Measurements from ENCODE around the gene UCK1. TPM values are rescaled to one million over a fixed set of nuclear protein-coding genes. Genes with fewer than 3 reads are reported as not detected.

UCK1 gene
- total and polyA plus RNA-seq, 2 of the 13 experiments (the other 11 are each of a cell fraction or from before 2014, with no cell fraction given), result 11.0 to 24.1 TPM

GRCh38 chr9:131545003-131545785, 14.1 kb upstream of the UCK1 start, which contains the start of gene PRRT1B (continued):
- TF ChIP-seq ZNF18 (CRISPR knock-in tag; IDR thresholded peaks at IDR 0.05; ENCODE audit: insufficient replicate concordance) (no peak), HES4 (CRISPR knock-in tag; IDR thresholded peaks at IDR 0.05; ENCODE audit: borderline replicate concordance) (no peak), ZNF589 (CRISPR knock-in tag; conservative IDR thresholded peaks at IDR 0.05) (peak; percentile 75; the same call in 1 of the 2 replicates), FOXK2 (IDR thresholded peaks at IDR 0.05) (no peak), SMARCE1 (IDR thresholded peaks at IDR 0.05; ENCODE audit: borderline replicate concordance) (no peak), SNRNP70 (IDR thresholded peaks at IDR 0.05; ENCODE audit: low read depth, low read length) (no peak), ZNF20 (CRISPR knock-in tag; IDR thresholded peaks at IDR 0.05) (no peak), NAIF1 (CRISPR knock-in tag; IDR thresholded peaks at IDR 0.05; ENCODE audit: borderline replicate concordance) (no peak), ZNF775 (CRISPR knock-in tag; IDR thresholded peaks at IDR 0.05; ENCODE audit: borderline replicate concordance) (no peak), NFE2 (CRISPR knock-in tag; IDR thresholded peaks at IDR 0.05) (no peak), TCF7 (IDR thresholded peaks at IDR 0.05; ENCODE audit: low read depth) (no peak), NCOR1 (IDR thresholded peaks at IDR 0.05; ENCODE audit: borderline replicate concordance, low read length) (peak; percentile 51; the same call in 1 of the 2 replicates), ZBTB49 (CRISPR knock-in tag; IDR thresholded peaks at IDR 0.05; ENCODE audit: borderline replicate concordance) (no peak), ZFAT (CRISPR knock-in tag; conservative IDR thresholded peaks at IDR 0.05) (no peak), ZNF138 (CRISPR knock-in tag; IDR thresholded peaks at IDR 0.05; ENCODE audit: low read depth) (no peak), ZNF788 (CRISPR knock-in tag; IDR thresholded peaks at IDR 0.05; ENCODE audit: borderline replicate concordance) (peak; percentile 30; the same call in 1 of the 2 replicates), KLF9 (CRISPR knock-in tag; IDR thresholded peaks at IDR 0.05; ENCODE audit: low read depth) (no peak), DNMT1 (CRISPR knock-in tag; IDR thresholded peaks at IDR 0.05) (no peak), SETDB1 (CRISPR knock-in tag; IDR thresholded peaks at IDR 0.05; ENCODE audit: borderline replicate concordance) (no peak), ZNF580 (CRISPR knock-in tag; IDR thresholded peaks at IDR 0.05; ENCODE audit: borderline replicate concordance, low read depth) (no peak), RFXAP (CRISPR knock-in tag; IDR thresholded peaks at IDR 0.05; ENCODE audit: borderline replicate concordance) (no peak), HIVEP1 (CRISPR knock-in tag; IDR thresholded peaks at IDR 0.05) (no peak), SMARCC2 (IDR thresholded peaks at IDR 0.05) (no peak), BRD4 (CRISPR knock-in tag; IDR thresholded peaks at IDR 0.05) (no peak), PAF1 (CRISPR knock-in tag; IDR thresholded peaks at IDR 0.05) (no peak), MED8 (CRISPR knock-in tag; IDR thresholded peaks at IDR 0.05; ENCODE audit: insufficient replicate concordance) (no peak)
- TF ChIP-seq, protein P1, sequence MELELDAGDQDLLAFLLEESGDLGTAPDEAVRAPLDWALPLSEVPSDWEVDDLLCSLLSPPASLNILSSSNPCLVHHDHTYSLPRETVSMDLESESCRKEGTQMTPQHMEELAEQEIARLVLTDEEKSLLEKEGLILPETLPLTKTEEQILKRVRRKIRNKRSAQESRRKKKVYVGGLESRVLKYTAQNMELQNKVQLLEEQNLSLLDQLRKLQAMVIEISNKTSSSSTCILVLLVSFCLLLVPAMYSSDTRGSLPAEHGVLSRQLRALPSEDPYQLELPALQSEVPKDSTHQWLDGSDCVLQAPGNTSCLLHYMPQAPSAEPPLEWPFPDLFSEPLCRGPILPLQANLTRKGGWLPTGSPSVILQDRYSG (CRISPR knock-in tag; IDR thresholded peaks at IDR 0.05), result no peak

All from HepG2 (cell line).